Activated T-helper 2 cell treated with anti-CD3 and anti-CD28 coated beads, Interferon-gamma antibody, Interleukin-2, Interleukin-4, amounts not matched to agents 10 μg/mL and 5 μg/mL and 100 μg/mL, durations not matched to agents 14 hours and 24 hours and 36 hours (primary cell): ENCODE results near the gene MDFIC. TPM values are rescaled to one million over a fixed set of nuclear protein-coding genes. Genes with fewer than 3 reads are reported as not detected.

Source experiments
- DNase-seq: peaks from one replicate; pipeline ENCODE4 v3.0.0; 2021; ENCODE audit warnings: low spot score
- H3K27ac Mint-ChIP-seq: one replicate; pipeline ENCODE4 v1.8.0; 2021; ENCODE audit warnings: mixed read lengths
- H3K27me3 Mint-ChIP-seq: one replicate; pipeline ENCODE4 v1.8.0; 2021; ENCODE audit warnings: low read depth, mixed read lengths
- H3K36me3 Mint-ChIP-seq: one replicate; pipeline ENCODE4 v1.8.0; 2021; ENCODE audit warnings: low read depth, mixed read lengths
- H3K4me1 Mint-ChIP-seq: one replicate; pipeline ENCODE4 v1.8.0; 2021; ENCODE audit warnings: low read depth, mixed read lengths
- H3K4me3 Mint-ChIP-seq: one replicate; pipeline ENCODE4 v1.8.0; 2021; ENCODE audit warnings: low read depth, mild to moderate bottlenecking, moderate library complexity, mixed read lengths
- H3K9me3 Mint-ChIP-seq: one replicate; pipeline ENCODE4 v1.8.0; 2021; ENCODE audit warnings: mixed read lengths
- intact Hi-C: fragments of 100-400 bp; cut with micrococcal nuclease; formaldehyde crosslinking; loops from one replicate; pipeline ENCODE4 v1.15.1; 2023
- total RNA-seq: library from RNA; stranded (reverse); gene quantifications from 2 replicates; pipeline ENCODE4 v1.2.3, GENCODE V29; 2022

MDFIC gene
- total RNA-seq, 1 donor from 2014 or later = 119 TPM

GRCh38 chr7:114930829-114931655 lies 9.1 kb downstream of the MDFIC start:
- Mint-ChIP-seq H3K4me1 (peaks cover 25% of the 10 kb centered on the region), H3K9me3 (no peaks in the 10 kb centered on the region), H3K27me3 (no peaks in the 10 kb centered on the region), H3K27ac (no peak overlapping the region), H3K36me3 (peaks cover 52% of the 10 kb centered on the region), H3K4me3 (peak overlapping the region; percentile 79)
- DNase-seq = no peak
- intact Hi-C loops = loop anchor here (1.0 to 2.0 kb wide), 6 partner anchors 8 to 98 kb away; no protein-coding TSS in a partner anchor

DNA sequence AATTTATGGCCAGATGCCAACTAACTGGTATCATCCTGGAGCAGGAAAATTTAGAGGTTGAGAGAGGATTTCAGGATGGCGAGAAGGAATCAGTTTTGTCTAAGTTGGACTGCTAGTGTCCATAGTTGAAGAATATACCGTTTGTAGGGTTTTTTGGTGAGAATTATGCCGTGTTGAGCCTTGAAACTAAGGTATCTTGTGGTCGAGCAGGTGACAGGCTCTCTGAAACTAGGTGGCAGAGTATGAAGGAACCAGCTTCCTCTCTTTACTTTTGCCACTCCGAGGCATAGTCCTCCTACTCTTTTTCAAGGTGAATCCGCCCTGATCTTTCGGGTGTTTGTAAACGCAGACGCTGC lies 9.7 kb downstream of the MDFIC start:
- H3K4me3 Mint-ChIP-seq = peak overlapping the region; percentile 79
- peaks cover 51% of the 10 kb centered on the region for H3K36me3 Mint-ChIP-seq
- H3K27me3 Mint-ChIP-seq = no peaks in the 10 kb centered on the region
- H3K4me1 Mint-ChIP-seq = peaks cover 24% of the 10 kb centered on the region
- no peaks in the 10 kb centered on the region for H3K9me3 Mint-ChIP-seq
- intact Hi-C loops = loop anchor here (1.0 to 2.0 kb wide), 6 partner anchors 8 to 98 kb away; no protein-coding TSS in a partner anchor
- no peak overlapping the region for H3K27ac Mint-ChIP-seq
- DNase-seq = no peak

DNA sequence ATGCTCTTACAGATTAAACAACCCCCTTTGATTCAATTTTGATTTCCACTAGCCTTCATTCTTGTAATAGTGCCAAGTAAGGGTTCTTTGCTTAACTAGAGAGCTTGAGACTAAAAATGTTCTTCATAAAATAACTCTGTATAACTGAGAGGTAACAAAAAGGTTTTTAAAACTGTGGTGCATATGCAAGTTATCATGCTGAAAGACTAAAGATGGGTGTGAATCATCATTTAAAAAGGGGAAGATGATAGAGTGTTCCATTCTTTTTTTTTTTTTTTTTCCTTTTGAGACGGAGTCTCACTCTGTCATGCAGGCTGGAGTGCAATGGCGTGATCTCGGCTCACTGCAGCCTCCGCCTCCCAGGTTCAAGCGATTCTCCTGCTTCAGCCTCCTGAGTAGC lies 11.1 kb downstream of the MDFIC start:
- Mint-ChIP-seq H3K4me1 (peaks cover 25% of the 10 kb centered on the region), H3K27ac (peak overlapping the region; percentile 42), H3K9me3 (no peaks in the 10 kb centered on the region), H3K4me3 (peak overlapping the region; percentile 79), H3K27me3 (no peaks in the 10 kb centered on the region), H3K36me3 (peaks cover 55% of the 10 kb centered on the region)
- intact Hi-C loops = no loop called here
- no peak for DNase-seq

GRCh38 chr7:114933658-114934057 lies 11.8 kb downstream of the MDFIC start:
- Mint-ChIP-seq H3K4me3 (no peak overlapping the region), H3K27me3 (no peaks in the 10 kb centered on the region), H3K9me3 (no peaks in the 10 kb centered on the region), H3K36me3 (peaks cover 58% of the 10 kb centered on the region), H3K27ac (no peak overlapping the region), H3K4me1 (peaks cover 27% of the 10 kb centered on the region)
- no peak for DNase-seq
- intact Hi-C loops = no loop called here

- Mint-ChIP-seq H3K36me3 (peaks cover 61% of the 10 kb centered on the region), H3K27ac (no peak overlapping the region), H3K4me3 (no peak overlapping the region), H3K4me1 (peaks cover 30% of the 10 kb centered on the region), H3K9me3 (no peaks in the 10 kb centered on the region), H3K27me3 (no peaks in the 10 kb centered on the region)
- intact Hi-C loops = no loop called here
- DNase-seq = no peak
Observed at GRCh38 chr7:114934086-114934485, 12.2 kb downstream of the MDFIC start.

GRCh38 chr7:114934713-114935112 lies 12.8 kb downstream of the MDFIC start:
- Mint-ChIP-seq H3K4me3 (no peak overlapping the region), H3K4me1 (peaks cover 33% of the 10 kb centered on the region), H3K27me3 (no peaks in the 10 kb centered on the region), H3K27ac (no peak overlapping the region), H3K9me3 (no peaks in the 10 kb centered on the region), H3K36me3 (peaks cover 65% of the 10 kb centered on the region)
- DNase-seq = no peak
- intact Hi-C loops = no loop called here

DNA sequence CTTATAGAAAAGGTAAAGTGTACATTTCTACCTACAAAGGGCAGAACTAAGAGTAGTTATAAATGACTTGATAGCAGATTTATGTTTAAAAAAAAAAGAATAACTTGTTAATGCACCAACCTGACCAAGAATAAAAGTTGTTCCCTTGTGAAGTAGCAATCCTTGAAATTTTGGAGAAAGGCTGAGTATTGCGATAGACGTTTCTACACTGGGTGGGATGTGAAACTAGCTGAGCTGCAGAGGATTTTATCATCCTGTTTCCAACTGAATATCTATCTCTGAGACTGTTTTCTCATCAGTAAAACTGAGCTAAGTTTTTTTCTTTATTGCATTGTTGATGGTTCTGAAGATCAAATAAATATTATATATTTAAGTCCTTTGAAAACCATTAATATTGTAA lies 14.6 kb downstream of the MDFIC start:
- DNase-seq = no peak
- Mint-ChIP-seq H3K36me3 (peaks cover 72% of the 10 kb centered on the region), H3K9me3 (no peaks in the 10 kb centered on the region), H3K4me1 (peaks cover 43% of the 10 kb centered on the region), H3K27ac (no peak overlapping the region), H3K27me3 (no peaks in the 10 kb centered on the region), H3K4me3 (no peak overlapping the region)
- intact Hi-C loops = no loop called here

DNA sequence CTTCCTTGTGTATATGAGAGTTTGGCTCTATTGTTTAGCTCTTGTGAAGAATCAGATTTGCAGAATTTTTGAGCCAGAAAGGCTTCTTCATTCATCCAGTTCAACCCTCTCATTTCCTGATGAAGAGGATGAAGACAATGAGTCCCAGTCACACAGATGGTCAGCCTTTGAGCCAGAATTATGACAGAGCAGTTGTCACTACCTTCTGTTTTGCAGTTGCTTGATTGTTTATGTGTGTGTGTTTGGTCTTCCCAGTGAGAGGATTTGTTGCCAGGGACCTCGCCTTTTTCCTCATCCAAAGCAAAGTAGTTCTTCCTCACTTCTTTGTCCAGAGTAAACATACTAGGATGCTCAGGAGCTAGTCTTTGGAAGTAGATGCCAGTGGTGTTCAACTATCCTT lies 15.6 kb downstream of the MDFIC start:
- DNase-seq = no peak
- H3K27me3 Mint-ChIP-seq = no peaks in the 10 kb centered on the region
- intact Hi-C loops = no loop called here
- H3K36me3 Mint-ChIP-seq = peaks cover 71% of the 10 kb centered on the region
- no peaks in the 10 kb centered on the region for H3K9me3 Mint-ChIP-seq
- H3K27ac Mint-ChIP-seq = no peak overlapping the region
- H3K4me3 Mint-ChIP-seq = no peak overlapping the region
- peaks cover 50% of the 10 kb centered on the region for H3K4me1 Mint-ChIP-seq

DNA sequence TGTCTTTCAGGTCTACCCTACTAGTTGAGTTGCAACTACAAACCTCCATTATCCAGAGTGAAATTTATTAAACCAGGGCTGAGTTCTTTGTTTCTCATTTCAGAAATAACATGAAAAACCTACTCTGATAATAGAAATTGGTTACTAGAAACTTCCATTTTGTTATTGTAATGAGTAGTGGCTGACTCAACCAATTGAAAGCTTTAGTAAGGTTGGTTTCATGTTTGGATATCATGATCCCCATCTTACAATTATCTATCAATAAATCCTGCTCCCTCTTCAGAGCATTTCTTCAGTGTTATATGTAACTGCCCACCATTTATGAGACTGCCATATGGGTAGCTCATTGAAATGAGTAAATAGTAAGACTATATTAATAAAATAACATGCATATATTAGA lies 16.9 kb downstream of the MDFIC start:
- no peak overlapping the region for H3K27ac Mint-ChIP-seq
- no peak for DNase-seq
- no peaks in the 10 kb centered on the region for H3K27me3 Mint-ChIP-seq
- peaks cover 74% of the 10 kb centered on the region for H3K36me3 Mint-ChIP-seq
- intact Hi-C loops = no loop called here
- H3K4me1 Mint-ChIP-seq = peaks cover 58% of the 10 kb centered on the region
- no peak overlapping the region for H3K4me3 Mint-ChIP-seq
- no peaks in the 10 kb centered on the region for H3K9me3 Mint-ChIP-seq

- intact Hi-C loops = no loop called here
- Mint-ChIP-seq H3K27me3 (no peaks in the 10 kb centered on the region), H3K36me3 (peaks cover 75% of the 10 kb centered on the region), H3K9me3 (no peaks in the 10 kb centered on the region), H3K4me3 (no peak overlapping the region), H3K27ac (no peak overlapping the region), H3K4me1 (peaks cover 54% of the 10 kb centered on the region)
- no peak for DNase-seq
Observed at GRCh38 chr7:114939484-114940097, 17.7 kb downstream of the MDFIC start.

- Mint-ChIP-seq H3K27me3 (no peaks in the 10 kb centered on the region), H3K4me1 (peaks cover 53% of the 10 kb centered on the region), H3K4me3 (no peak overlapping the region), H3K27ac (no peak overlapping the region), H3K36me3 (peaks cover 76% of the 10 kb centered on the region), H3K9me3 (no peaks in the 10 kb centered on the region)
- DNase-seq = no peak
- intact Hi-C loops = no loop called here
Observed at GRCh38 chr7:114940220-114940619, 18.3 kb downstream of the MDFIC start.

DNA sequence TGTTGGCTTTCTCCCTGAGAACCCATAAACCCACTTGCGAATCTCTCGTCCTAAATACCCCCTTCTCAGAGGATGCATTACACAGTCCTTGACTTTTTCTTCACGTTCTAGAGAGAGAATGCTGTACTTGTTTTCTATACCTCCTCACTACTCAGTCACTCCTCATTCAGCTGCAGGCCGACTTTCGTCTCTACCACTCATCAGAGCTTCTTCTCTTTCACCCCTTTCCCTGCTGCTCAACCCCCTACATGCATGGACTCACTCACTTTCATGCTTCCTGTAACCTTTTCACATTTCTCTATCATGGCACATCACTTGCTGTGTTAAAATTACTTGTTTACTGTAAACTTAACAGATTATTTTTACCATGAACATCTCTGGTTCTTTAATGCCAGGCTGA lies 19.8 kb downstream of the MDFIC start:
- no peak overlapping the region for H3K27ac Mint-ChIP-seq
- no peaks in the 10 kb centered on the region for H3K27me3 Mint-ChIP-seq
- peaks cover 79% of the 10 kb centered on the region for H3K36me3 Mint-ChIP-seq
- no peak for DNase-seq
- H3K4me1 Mint-ChIP-seq = peaks cover 49% of the 10 kb centered on the region
- H3K9me3 Mint-ChIP-seq = no peaks in the 10 kb centered on the region
- no peak overlapping the region for H3K4me3 Mint-ChIP-seq
- intact Hi-C loops = loop anchor here (1.0 kb wide), 1 partner anchor 10 kb away; no protein-coding TSS in a partner anchor

GRCh38 chr7:114942446-114943175 lies 20.7 kb downstream of the MDFIC start:
- H3K9me3 Mint-ChIP-seq = no peaks in the 10 kb centered on the region
- no peak overlapping the region for H3K4me3 Mint-ChIP-seq
- H3K27me3 Mint-ChIP-seq = no peaks in the 10 kb centered on the region
- DNase-seq = no peak
- peaks cover 83% of the 10 kb centered on the region for H3K36me3 Mint-ChIP-seq
- peaks cover 50% of the 10 kb centered on the region for H3K4me1 Mint-ChIP-seq
- intact Hi-C loops = loop anchor here (1.0 kb wide), 1 partner anchor 11 kb away; no protein-coding TSS in a partner anchor
- H3K27ac Mint-ChIP-seq = peak overlapping the region; percentile 26
